ENCODE data around the gene PML.
A peak's percentile ranks its signal among the peaks of the same experiment; 100 is the strongest.
"Not testable (repeated sequence)": the region's sequence is repeated elsewhere in the genome, so short reads cannot be mapped to it uniquely, and the experiment has no call there.

Gene PML

DNA sequence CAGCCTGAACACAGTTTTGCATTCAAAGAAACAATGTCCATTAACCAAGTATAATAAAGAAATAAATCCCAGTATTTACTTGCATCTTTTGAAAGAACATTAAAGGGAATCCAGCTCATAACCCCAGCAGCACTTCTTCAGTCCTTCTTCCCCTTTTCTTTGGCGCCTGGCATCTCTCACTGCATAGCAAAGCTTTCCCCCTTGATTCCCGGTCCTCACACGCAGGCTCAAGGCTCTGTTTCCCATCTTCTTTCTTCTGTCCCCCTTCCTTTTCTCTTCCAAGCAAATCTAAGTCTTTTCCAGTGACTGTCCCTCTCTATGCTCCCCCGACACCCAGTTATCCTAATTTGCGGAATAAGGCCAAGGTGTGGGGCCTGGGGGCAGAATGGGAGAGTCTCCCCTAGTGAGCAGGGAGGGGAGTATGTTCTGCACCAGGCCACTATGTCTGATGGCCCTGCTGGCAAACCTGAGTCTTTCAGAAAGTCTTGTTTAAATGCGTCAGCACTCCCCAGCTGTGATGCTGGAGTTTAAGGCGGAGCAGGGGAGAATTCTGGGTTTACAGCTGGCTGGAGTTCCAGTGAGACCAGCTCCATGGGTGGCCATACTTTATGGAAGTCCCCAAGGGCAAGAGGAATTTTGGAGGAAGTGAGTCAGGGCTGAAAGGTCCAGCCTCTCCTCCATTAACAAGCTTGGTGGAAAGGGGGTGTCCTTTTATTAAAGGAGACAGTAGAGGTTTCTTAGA lies 45.8 kb downstream of the PML start:
- no peak for DNase-seq

- no peak for DNase-seq
These were observed 46.8 kb downstream of the PML start for GRCh38 chr15:74041311-74041756.

GRCh38 chr15:74041777-74042435 lies 47.4 kb downstream of the PML start:
- no peak for DNase-seq

DNA sequence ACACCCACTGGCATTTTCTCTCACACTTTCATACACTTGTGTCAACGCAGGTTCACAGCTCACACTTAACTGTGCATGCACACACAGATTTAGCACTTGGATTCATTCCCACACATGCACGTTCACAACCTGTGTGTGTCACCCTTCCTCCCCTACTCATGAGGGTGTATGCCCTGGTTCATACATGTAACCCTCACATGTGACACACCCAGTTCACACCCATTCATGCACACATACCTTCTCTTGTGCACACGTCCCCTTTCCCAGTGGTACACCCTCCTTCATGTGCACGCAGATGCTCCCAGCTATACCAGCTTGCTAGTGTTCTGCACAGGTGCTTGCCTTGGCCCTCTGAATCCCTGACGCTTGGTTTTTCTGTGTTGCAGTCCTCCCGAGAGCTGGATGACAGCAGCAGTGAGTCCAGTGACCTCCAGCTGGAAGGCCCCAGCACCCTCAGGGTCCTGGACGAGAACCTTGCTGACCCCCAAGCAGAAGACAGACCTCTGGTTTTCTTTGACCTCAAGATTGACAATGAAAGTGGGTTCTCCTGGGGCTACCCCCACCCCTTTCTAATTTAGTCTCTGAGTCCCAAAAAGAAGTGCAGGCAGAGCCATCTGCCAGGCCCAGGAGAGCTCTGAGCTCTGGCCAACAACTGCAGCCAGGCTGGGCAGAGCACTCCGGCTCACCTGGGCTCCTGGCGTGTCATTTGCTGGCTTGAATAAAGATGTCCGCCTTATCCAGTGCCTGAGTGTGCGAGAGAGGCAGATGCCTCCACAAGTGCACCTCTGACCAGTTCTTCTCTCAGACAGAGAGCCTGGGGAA lies 48.3 kb downstream of the PML start:
- DNase-seq, result no peak

GRCh38 chr15:74043425-74044266 lies 49.1 kb downstream of the PML start:
- no peak for DNase-seq

DNA sequence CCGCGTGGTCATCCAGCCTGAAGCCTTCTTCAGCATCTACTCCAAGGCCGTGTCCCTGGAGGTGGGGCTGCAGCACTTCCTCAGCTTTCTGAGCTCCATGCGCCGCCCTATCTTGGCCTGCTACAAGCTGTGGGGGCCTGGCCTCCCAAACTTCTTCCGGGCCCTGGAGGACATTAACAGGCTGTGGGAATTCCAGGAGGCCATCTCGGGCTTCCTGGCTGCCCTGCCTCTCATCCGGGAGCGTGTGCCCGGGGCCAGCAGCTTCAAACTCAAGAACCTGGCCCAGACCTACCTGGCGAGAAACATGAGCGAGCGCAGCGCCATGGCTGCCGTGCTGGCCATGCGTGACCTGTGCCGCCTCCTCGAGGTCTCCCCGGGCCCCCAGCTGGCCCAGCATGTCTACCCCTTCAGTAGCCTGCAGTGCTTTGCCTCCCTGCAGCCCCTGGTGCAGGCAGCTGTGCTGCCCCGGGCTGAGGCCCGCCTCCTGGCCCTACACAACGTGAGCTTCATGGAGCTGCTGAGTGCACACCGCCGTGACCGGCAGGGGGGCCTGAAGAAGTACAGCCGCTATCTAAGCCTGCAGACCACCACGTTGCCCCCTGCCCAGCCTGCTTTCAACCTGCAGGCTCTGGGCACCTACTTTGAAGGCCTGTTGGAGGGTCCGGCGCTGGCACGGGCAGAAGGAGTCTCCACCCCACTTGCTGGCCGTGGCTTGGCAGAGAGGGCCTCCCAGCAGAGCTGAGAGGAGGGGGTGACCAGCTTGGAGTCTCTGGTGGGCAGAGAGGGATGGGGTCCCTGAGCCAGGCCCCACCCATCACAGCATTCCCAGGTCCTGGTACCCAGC lies 50.0 kb downstream of the PML start:
- no peak for DNase-seq

GRCh38 chr15:74045184-74045583 lies 50.7 kb downstream of the PML start:
- no peak for DNase-seq

- DNase-seq, result no peak
These were observed 51.2 kb downstream of the PML start for GRCh38 chr15:74045636-74046274.

DNA sequence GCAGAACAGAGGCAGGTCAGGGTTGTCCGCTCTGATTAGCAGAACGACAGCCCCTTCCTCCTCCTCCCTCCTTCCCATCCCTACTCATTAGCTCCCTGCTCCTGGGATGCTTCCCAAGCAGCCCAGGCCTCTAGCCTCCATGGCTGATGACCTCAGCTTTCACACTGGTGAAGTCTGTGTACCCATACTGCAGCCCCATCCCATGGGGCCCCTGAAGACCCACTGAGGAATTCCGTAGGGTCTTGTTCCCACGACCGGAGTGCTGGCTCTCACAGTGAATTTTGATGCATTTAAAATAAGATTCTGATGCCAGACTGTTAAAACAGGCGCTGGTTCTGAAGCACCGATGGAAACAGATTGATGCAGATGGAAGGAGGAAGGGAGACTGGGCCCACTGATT lies 51.8 kb downstream of the PML start:
- DNase-seq, result no peak

DNA sequence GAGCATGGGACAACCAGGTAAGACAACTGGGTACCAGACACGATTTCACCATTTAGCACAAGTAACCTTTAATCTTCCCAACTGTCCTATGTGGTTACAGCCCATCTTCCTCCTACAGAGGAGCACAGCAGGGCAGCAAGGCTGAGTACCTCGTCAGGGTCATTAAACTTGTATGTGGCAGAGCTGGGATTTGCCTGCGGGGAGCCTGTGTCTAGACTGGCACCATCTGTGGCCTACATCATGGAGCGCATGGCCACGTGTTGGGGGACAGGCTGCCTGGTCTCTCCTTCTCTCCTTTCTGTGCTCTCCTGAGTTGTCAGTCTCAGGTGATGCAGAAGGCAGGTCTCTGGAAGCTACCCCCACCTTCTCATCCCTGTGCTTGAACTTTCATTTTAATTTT lies 55.6 kb downstream of the PML start:
- no peak for DNase-seq

DNA sequence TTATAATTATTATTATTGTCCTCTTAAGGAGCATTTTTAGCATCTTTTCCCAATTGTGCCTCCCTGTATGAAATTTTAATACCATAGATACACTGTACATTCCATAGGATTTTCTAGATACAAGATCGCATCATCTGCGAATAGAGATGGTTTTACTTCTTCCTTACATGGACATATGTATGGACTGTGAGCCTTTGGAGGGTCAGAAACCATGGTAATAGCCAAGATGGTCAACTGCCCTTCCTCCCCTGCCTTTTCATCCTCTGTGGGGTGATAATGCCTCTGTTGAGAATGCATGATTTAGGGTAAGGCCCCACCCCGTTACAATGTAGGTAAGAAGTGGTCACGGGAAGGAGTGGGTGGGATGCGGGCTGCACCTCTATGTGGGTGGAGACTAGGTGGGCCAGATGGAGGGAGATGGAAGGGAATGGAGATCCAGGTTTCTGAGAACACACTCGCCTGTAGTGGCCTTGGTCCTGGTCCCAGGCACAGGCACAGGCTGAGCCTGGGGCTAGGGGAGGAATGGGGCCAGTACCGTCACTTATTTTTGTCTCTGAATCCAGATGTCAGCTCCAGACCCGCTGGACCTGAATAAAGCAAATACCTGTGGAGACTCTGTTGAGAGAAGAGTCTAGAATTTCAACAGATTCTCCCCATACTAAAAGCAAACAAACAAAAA lies 56.2 kb downstream of the PML start:
- DNase-seq, result no peak

DNA sequence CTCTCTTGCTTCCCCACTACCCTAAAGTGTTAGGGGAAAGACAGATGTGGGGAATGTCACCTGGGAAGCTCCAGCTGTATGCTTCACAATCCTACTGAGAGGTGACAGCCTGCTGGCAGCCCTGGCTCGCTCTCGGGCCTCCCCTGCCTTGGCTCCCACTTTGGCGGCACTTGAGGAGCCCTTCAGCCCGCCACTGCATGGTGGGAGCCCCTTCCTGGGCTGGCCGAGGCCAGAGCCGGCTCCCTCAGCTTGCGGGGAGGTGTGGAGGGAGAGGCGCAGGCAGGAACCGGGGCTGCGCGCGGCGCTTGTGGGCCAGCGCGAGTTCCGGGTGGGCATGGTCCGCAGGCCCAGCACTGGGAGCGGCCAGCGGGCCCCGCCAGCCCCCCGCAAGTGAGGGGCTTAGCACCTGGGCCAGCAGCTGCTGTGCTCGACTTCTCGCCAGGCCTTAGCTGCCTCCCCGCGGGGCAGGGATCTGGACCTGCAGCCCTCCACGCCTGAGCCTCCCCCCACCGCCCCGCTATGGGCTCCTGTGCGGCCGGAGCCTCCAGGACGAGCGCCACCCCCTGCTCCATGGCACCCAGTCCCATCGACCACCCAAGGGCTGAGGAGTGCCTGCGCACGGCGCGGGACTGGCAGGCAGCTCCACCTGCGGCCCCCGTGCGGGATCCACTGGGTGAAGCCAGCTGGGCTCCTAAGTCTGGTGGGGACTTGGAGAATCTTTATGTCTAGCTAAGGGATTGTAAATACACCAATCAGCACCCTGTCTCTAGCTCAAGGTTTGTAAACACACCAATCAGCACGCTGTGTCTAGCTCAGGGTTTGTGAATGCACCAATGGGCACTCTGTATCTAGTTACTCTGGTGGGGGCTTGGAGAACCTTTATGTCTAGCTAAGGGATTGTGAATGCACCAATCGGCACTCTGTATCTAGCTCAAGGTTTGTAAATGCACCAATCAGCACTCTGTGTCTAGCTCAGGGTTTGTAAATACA lies 58.0 kb downstream of the PML start:
- DNase-seq, result peak; percentile 11

- DNase-seq, result peak; percentile 12
These were observed 59.0 kb downstream of the PML start for GRCh38 chr15:74053517-74053916.

GRCh38 chr15:74053941-74054529 lies 59.5 kb downstream of the PML start:
- peak; percentile 71 for DNase-seq

DNA sequence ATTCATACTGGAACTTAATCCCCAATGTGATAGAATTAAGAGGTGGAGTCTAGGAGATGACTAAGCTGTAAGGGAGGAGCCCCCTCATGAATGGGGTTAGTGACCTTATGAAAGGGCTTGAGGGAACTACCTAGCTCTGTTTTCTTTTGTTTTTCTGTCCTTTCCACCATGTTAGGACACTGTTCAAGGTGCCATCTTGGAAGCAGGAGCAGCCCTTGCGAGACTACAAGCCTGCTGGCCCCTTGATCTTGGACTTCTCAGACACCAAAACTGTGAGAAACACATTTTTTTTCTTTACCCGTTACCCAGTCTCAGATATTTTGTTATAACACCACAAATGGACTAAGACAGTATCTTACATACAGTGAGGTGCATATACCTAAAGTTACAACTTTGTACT lies 61.3 kb downstream of the PML start:
- no peak for DNase-seq

DNA sequence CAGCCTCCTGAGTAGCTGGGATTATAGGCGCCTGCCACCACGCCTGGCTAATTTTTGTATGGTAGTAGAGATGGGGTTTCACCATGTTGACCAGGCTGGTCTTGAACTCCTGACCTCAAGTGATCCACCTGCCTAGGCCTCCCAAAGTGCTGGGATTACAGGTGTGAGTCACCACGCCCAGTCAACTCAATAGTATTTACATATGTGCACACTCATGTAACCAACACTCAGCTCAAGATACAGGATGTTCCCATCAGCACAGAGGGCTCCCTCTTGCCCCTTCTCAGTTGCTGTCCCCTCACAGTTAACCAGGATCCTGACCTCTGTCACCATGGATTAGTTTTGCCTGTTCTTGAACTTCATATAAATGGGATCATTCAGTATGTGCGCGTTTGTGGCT lies 61.8 kb downstream of the PML start:
- not testable (repeated sequence) for DNase-seq

DNA sequence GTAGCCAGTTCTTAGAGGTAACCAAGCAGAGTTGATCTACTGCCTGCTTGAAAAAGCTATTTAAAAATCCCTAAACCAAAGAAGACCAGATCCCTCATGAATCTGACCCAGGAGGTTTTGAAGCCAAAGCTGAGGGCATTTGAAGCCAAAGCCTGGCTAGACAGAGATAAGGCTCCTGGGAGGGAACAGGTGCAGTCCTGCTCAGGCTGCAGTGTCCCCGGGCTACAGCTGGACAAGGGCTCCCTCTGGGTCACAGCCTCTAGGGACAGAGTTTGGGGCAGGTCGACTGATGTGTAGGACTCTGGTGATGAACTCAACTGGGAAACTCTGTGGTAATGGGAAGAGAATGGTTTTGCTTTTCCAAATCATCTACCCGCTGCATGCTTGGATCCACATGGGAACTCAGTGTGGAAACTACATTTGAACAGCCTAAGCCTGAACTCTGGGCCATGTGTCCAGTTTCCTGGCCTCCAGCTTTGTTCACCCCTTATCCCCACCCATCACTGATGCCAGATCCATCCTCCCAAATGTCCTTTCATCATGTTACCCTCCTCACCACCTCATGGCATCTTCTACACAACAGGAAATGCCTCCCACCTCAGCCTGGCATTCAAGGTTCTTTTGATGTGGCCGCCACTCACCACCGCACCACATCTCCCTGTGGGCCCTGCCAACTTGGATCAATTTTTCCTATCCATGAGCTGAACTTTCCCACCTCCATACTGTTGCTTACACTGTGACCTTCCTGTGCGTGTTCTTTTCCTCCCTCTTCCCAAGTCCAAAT lies 64.7 kb downstream of the PML start:
- DNase-seq, result not testable (repeated sequence)

DNA sequence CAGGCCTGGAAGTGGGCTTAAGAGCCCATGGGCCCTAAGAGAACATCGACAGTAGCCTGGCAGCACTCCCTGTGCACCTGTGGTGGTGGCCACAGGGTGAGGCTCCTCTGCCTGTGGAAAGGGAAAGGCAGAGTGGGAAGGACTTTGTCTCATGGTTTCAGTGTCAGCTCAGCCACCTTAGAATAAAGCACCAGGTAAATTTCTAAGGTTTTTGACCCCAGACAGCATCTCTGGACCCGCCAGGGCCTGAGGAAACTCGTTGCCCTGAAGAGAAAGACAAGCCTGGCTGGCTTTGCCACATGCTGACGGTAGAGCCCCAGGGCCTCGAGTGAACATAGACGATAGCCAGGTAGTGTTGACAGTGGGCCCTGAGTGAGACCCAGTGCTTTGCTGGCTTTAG lies 65.7 kb downstream of the PML start:
- DNase-seq, result peak; percentile 7
